Measurements from ENCODE around the gene USP3. TPM values are rescaled to one million over a fixed set of nuclear protein-coding genes. Genes with fewer than 3 reads are reported as not detected.
A peak's percentile ranks its signal among the peaks of the same experiment; 100 is the strongest.

USP3 gene
- total RNA-seq, 2 experiments from 2014 or later: 34.6 to 53.0 TPM

DNA sequence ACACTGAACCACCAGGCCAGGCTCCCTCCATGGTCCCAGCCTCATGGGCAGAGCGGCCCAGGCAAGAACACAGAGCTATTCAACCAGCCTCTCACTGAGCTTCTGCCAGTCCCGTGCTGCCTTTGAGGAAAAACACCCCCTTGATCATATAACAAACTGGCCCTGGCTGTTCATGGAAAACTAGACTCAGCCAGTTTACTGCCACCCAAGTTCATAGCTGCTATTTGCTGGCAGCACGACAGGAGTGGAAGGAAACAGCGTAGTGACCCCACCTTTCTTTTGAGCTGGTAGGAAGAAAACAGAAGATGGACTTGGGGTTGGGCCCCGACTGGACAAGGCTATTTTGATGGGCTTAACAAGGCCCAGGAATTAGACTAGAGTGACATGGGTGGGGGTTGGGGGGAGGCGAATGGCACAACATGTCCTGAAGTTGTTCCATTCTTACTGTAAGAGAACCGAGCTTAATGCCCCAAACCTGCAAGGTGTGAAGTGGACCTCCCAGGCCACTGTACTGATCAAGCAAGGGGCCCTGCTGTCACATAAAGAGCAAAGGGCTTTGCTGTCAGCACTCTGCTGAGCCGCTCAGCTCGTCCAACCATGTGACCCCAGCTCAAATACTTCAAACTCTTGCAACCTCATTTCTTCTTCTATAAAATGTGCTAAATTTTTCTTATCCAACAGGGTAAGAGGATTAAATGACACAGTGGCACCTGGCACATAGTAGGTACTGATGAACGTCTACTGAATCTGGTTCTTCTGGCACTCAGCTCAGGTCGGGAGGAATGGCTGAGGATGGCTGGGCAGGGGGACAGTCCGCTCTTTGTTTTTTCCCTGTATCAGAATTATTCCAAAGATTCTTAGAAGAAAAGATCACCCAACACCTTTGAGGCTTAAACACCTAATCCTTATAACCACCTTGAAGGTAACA is 94.3 kb downstream of the USP3 start:
- intact Hi-C loops (cut with micrococcal nuclease; ENCODE audit: unreplicated experiment): loop anchor here (5.0 kb wide), 1 partner anchor 91 kb away; no protein-coding TSS in a partner anchor
- CTCF ChIA-PET (ENCODE audit: unreplicated experiment): interaction anchor here (0.6 kb wide), 1 partner anchor 325 kb away, joined by 3 read pairs; no protein-coding TSS in a partner anchor
- H3K27ac ChIP-seq (ENCODE audit: low read depth, low read length, poor library complexity, severe bottlenecking): no peak overlapping the region

GRCh38 chr15:63599401-63600000 is 95.1 kb downstream of the USP3 start:
- Histone ChIP-seq H2AFZ (ENCODE audit: low read length) (no peak overlapping the region), H3K79me2 (ENCODE audit: insufficient read depth, low read depth, low read length) (no peaks in the 10 kb centered on the region), H3K4me1 (ENCODE audit: insufficient read depth, low read length, poor library complexity, severe bottlenecking) (peaks cover 61% of the 10 kb centered on the region), H4K20me1 (ENCODE audit: insufficient read depth, low read length) (no peaks in the 10 kb centered on the region; the same call in 1 of the 2 replicates), H3K4me2 (ENCODE audit: low read length) (peak overlapping the region; percentile 37; the same call in 1 of the 2 replicates), H3K9me2 (ENCODE audit: insufficient read depth, low read length) (no peaks in the 10 kb centered on the region), H3K9me3 (ENCODE audit: low read length) (no peaks in the 10 kb centered on the region), H3K27ac (ENCODE audit: low read depth, low read length, poor library complexity, severe bottlenecking) (no peak overlapping the region), H3K4me3 (ENCODE audit: low read depth, low read length, poor library complexity, severe bottlenecking) (no peak overlapping the region), H3K36me3 (ENCODE audit: insufficient read depth, low read length) (peaks cover 3% of the 10 kb centered on the region; the same call in 1 of the 2 replicates)
- peak; percentile 53 for DNase-seq (ENCODE audit: low spot score)
- no TSS peak for BruUV-seq (replicated peaks)
- POLR2A ChIA-PET: interaction anchor here (0.6 to 1.1 kb wide), 2 partner anchors 11 to 402 kb away, joined by 3 to 5 read pairs; no protein-coding TSS in a partner anchor
- intact Hi-C loops (cut with micrococcal nuclease; ENCODE audit: unreplicated experiment): loop anchor here (5.0 kb wide), 1 partner anchor 92 kb away; no protein-coding TSS in a partner anchor
- TF ChIP-seq EZH2phosphoT487 (IDR thresholded peaks at IDR 0.05; ENCODE audit: borderline replicate concordance, low read depth, low read length) (no peak), CTCF (conservative IDR thresholded peaks at IDR 0.05; ENCODE audit: low read length) (peak; percentile 56)
- CTCF ChIA-PET (ENCODE audit: unreplicated experiment): interaction anchor here (0.6 kb wide), 1 partner anchor 250 kb away, joined by 3 read pairs; no protein-coding TSS in a partner anchor

More for the DNA sequence above, 94.3 kb downstream of the USP3 start:
- POLR2A ChIA-PET: interaction anchor here (0.6 kb wide), 1 partner anchor 401 kb away, joined by 5 read pairs; no protein-coding TSS in a partner anchor
- H4K20me1 ChIP-seq (ENCODE audit: insufficient read depth, low read length): no peaks in the 10 kb centered on the region; the same call in 1 of the 2 replicates
- BruUV-seq (replicated peaks): no TSS peak
- DNase-seq (ENCODE audit: low spot score): no peak
- H3K9me2 ChIP-seq (ENCODE audit: insufficient read depth, low read length): no peaks in the 10 kb centered on the region
- peaks cover 64% of the 10 kb centered on the region for H3K4me1 ChIP-seq (ENCODE audit: insufficient read depth, low read length, poor library complexity, severe bottlenecking)
- H3K79me2 ChIP-seq (ENCODE audit: insufficient read depth, low read depth, low read length): no peaks in the 10 kb centered on the region
- H2AFZ ChIP-seq (ENCODE audit: low read length): no peak overlapping the region
- no peaks in the 10 kb centered on the region for H3K9me3 ChIP-seq (ENCODE audit: low read length)
- peaks cover 11% of the 10 kb centered on the region for H3K36me3 ChIP-seq (ENCODE audit: insufficient read depth, low read length)
- no peak overlapping the region for H3K4me3 ChIP-seq (ENCODE audit: low read depth, low read length, poor library complexity, severe bottlenecking)
- TF ChIP-seq EZH2phosphoT487 (IDR thresholded peaks at IDR 0.05; ENCODE audit: borderline replicate concordance, low read depth, low read length) (no peak), CTCF (conservative IDR thresholded peaks at IDR 0.05; ENCODE audit: low read length) (no peak)
- H3K4me2 ChIP-seq (ENCODE audit: low read length): no peak overlapping the region
